ENCODE results near the gene SRRM5. TPM values are rescaled to one million over a fixed set of nuclear protein-coding genes. Genes with fewer than 3 reads are reported as not detected.

The SRRM5 gene
- polyA plus RNA-seq, 1 of the 3 experiments (the other 2 are of a cell fraction), result 0.15 TPM

- DNase-seq, result peak; percentile 76
- TF ChIP-seq, protein P1, sequence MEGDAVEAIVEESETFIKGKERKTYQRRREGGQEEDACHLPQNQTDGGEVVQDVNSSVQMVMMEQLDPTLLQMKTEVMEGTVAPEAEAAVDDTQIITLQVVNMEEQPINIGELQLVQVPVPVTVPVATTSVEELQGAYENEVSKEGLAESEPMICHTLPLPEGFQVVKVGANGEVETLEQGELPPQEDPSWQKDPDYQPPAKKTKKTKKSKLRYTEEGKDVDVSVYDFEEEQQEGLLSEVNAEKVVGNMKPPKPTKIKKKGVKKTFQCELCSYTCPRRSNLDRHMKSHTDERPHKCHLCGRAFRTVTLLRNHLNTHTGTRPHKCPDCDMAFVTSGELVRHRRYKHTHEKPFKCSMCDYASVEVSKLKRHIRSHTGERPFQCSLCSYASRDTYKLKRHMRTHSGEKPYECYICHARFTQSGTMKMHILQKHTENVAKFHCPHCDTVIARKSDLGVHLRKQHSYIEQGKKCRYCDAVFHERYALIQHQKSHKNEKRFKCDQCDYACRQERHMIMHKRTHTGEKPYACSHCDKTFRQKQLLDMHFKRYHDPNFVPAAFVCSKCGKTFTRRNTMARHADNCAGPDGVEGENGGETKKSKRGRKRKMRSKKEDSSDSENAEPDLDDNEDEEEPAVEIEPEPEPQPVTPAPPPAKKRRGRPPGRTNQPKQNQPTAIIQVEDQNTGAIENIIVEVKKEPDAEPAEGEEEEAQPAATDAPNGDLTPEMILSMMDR (IDR thresholded peaks at IDR 0.05), result peak; percentile 87
- TF ChIP-seq EZH2phosphoT487 (IDR thresholded peaks at IDR 0.05; ENCODE audit: borderline replicate concordance, low read depth), result no peak
- TF ChIP-seq FOXJ3 (CRISPR knock-in tag; IDR thresholded peaks at IDR 0.05), result no peak
- TF ChIP-seq, protein P2, sequence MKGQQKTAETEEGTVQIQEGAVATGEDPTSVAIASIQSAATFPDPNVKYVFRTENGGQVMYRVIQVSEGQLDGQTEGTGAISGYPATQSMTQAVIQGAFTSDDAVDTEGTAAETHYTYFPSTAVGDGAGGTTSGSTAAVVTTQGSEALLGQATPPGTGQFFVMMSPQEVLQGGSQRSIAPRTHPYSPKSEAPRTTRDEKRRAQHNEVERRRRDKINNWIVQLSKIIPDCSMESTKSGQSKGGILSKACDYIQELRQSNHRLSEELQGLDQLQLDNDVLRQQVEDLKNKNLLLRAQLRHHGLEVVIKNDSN (IDR thresholded peaks at IDR 0.05; ENCODE audit: borderline replicate concordance, low read depth), result no peak
- TF ChIP-seq IRF3 (IDR thresholded peaks at IDR 0.05; ENCODE audit: low read depth, low read length), result no peak
- TF ChIP-seq TEAD4 (IDR thresholded peaks at IDR 0.05; ENCODE audit: borderline replicate concordance, insufficient read depth), result no peak
- TF ChIP-seq GATA2 (CRISPR knock-in tag; IDR thresholded peaks at IDR 0.05), result no peak
- no peak for TF ChIP-seq YY1 (IDR thresholded peaks at IDR 0.05; ENCODE audit: low read depth)
- no peak for TF ChIP-seq MEF2A (IDR thresholded peaks at IDR 0.05; ENCODE audit: borderline replicate concordance, low read depth)
- TF ChIP-seq TCF12 (IDR thresholded peaks at IDR 0.05), result no peak
- peak; percentile 19; the same call in 1 of the 2 replicates for TF ChIP-seq MXI1 (IDR thresholded peaks at IDR 0.05; ENCODE audit: low read depth, low read length)
- no peak for TF ChIP-seq NRF1 (IDR thresholded peaks at IDR 0.05; ENCODE audit: low read depth, low read length)
- no peak for TF ChIP-seq RFX5 (IDR thresholded peaks at IDR 0.05; ENCODE audit: low read length)
- TF ChIP-seq, protein P3, sequence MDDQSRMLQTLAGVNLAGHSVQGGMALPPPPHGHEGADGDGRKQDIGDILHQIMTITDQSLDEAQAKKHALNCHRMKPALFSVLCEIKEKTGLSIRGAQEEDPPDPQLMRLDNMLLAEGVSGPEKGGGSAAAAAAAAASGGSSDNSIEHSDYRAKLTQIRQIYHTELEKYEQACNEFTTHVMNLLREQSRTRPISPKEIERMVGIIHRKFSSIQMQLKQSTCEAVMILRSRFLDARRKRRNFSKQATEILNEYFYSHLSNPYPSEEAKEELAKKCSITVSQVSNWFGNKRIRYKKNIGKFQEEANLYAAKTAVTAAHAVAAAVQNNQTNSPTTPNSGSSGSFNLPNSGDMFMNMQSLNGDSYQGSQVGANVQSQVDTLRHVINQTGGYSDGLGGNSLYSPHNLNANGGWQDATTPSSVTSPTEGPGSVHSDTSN (IDR thresholded peaks at IDR 0.05), result no peak
- no peak for TF ChIP-seq NFIC (IDR thresholded peaks at IDR 0.05; ENCODE audit: borderline replicate concordance)
- no peak for TF ChIP-seq CHD2 (IDR thresholded peaks at IDR 0.05; ENCODE audit: low read length, partially characterized antibody)
- peak; percentile 80 for TF ChIP-seq RAD21 (IDR thresholded peaks at IDR 0.05; ENCODE audit: low read length)
- no peak for TF ChIP-seq USF2 (IDR thresholded peaks at IDR 0.05; ENCODE audit: borderline replicate concordance, low read depth, low read length)
- TF ChIP-seq MAX (IDR thresholded peaks at IDR 0.05; ENCODE audit: low read depth), result no peak
- TF ChIP-seq RCOR1 (IDR thresholded peaks at IDR 0.05; ENCODE audit: low read length), result no peak
- peak; percentile 66 for TF ChIP-seq SMC3 (IDR thresholded peaks at IDR 0.05; ENCODE audit: low read depth, low read length)
- TF ChIP-seq POLR2AphosphoS5 (IDR thresholded peaks at IDR 0.05; ENCODE audit: low read depth, low read length), result no peak
- no peak for TF ChIP-seq ZBTB33 (IDR thresholded peaks at IDR 0.05; ENCODE audit: borderline replicate concordance, low read depth)
- no peak for TF ChIP-seq GABPA (IDR thresholded peaks at IDR 0.05; ENCODE audit: low read depth)
These were observed 16.9 kb upstream of the SRRM5 start for GRCh38 chr19:43594710-43595604.

More at GRCh38 chr19:43594710-43595604, 16.9 kb upstream of the SRRM5 start:
- Histone ChIP-seq H3K27ac (ENCODE audit: low read depth in 2 of 2, low read length in 1 of 2) (peak overlapping the region; percentile 59 to 81), H3K36me3 (replicated peaks in 1 of 2; ENCODE audit: control insufficient read depth in 1 of 2, insufficient read depth in 2 of 2, low read length in 1 of 2) (peaks cover 25 to 38% of the 10 kb centered on the region in 2 experiments), H3K4me2 (peak overlapping the region; percentile 99), H3K4me1 (ENCODE audit: control insufficient read depth in 1 of 2, insufficient read depth in 2 of 2, low read depth in 1 of 2, low read length in 1 of 2) (peaks cover 8 to 22% of the 10 kb centered on the region in 2 experiments; a peak in 2 of 4 replicates), H3K79me2 (ENCODE audit: insufficient read depth) (peaks cover 80% of the 10 kb centered on the region), H3K9me2 (no peaks in the 10 kb centered on the region), H3F3A (replicated peaks; ENCODE audit: insufficient read depth) (peaks cover 12% of the 10 kb centered on the region), H4K20me1 (ENCODE audit: insufficient read depth) (peaks cover 9% of the 10 kb centered on the region; the same call in 1 of the 2 replicates), H3K9me3 (no peaks in the 10 kb centered on the region), H3K4me3 (ENCODE audit: low read depth in 2 of 2, low read length in 1 of 2) (peak overlapping the region; percentile 72 to 98), H3K9ac (peak overlapping the region; percentile 85), H3K27me3 (ENCODE audit: insufficient read depth) (no peaks in the 10 kb centered on the region), H2AFZ (ENCODE audit: low read depth) (0 out of 2 replicates have a peak overlapping the region, but pooled peaks have one; percentile 60)
- POLR2A ChIA-PET, result interaction anchor here (0.6 to 1.1 kb wide), 3 partner anchors 11 to 61 kb away, joined by 3 to 4 read pairs (median 3); partner anchors contain the start of gene ZNF575
- 8% methylated on average over 41 of the region's 64 CpGs for WGBS (ENCODE audit: low lambda C conversion rate)
- CTCF ChIA-PET, result interaction anchor here (0.6 to 6.6 kb wide), 35 partner anchors 9 to 215 kb away, joined by 3 to 104 read pairs (median 6); partner anchors contain the start of genes PHLDB3, PINLYP, XRCC1 and ZNF575
